Neural cell (in vitro differentiated cells): ENCODE data around the gene SLC25A26. TPM values are rescaled to one million over a fixed set of nuclear protein-coding genes. Genes with fewer than 3 reads are reported as not detected.

Experiments used
- H2AFZ ChIP-seq: fragments of 200-600, 300-800 bp; sonication (generic), shearing (Covaris generic); 2 replicates; pipeline ENCODE4 v1.6.0; 2014; ENCODE audit warnings: low read depth, mild to moderate bottlenecking, antibody characterized with exemption, low read length, moderate library complexity
- H3F3A ChIP-seq: fragments of 200-600 bp; shearing (Covaris generic); 2 replicates; pipeline ENCODE4 v1.6.1; 2016; ENCODE audit warnings: mild to moderate bottlenecking, moderate library complexity, mixed read lengths, antibody characterized with exemption, low read length; ENCODE audit not compliant: insufficient read depth, poor library complexity, severe bottlenecking
- H3K27ac ChIP-seq: fragments of 200-600, 300-800 bp; sonication (generic), shearing (Covaris generic); 2 replicates; pipeline ENCODE4 v1.5.1; 2014; ENCODE audit warnings: mild to moderate bottlenecking, low read length, moderate library complexity
- H3K27me3 ChIP-seq: fragments of 300-800, 200-600 bp; sonication (generic), shearing (Covaris generic); 2 replicates; pipeline ENCODE4 v1.6.0; 2014; ENCODE audit warnings: mild to moderate bottlenecking, low read depth, low read length, moderate library complexity; ENCODE audit not compliant: insufficient read depth
- H3K36me3 ChIP-seq: fragments of 300-800, 200-600 bp; sonication (generic), shearing (Covaris generic); 2 replicates; pipeline ENCODE4 v1.5.1; 2014; ENCODE audit warnings: mild to moderate bottlenecking, antibody characterized with exemption, low read length, moderate library complexity; ENCODE audit not compliant: insufficient read depth
- H3K4me2 ChIP-seq: fragments of 300-800, 200-600 bp; sonication (generic), shearing (Covaris generic); 2 replicates; pipeline ENCODE4 v1.6.0; 2014; ENCODE audit warnings: mild to moderate bottlenecking, low read length
- H3K4me3 ChIP-seq: fragments of 300-800, 200-600 bp; sonication (generic), shearing (Covaris generic); 2 replicates; pipeline ENCODE4 v1.5.1; 2014; ENCODE audit warnings: mild to moderate bottlenecking, low read length, moderate library complexity
- H3K79me2 ChIP-seq: fragments of 200-600 bp; shearing (Covaris generic); replicated peaks from 2 replicates; pipeline ENCODE4 v1.6.0; 2014; ENCODE audit warnings: mild to moderate bottlenecking, low read length, moderate library complexity; ENCODE audit not compliant: insufficient read depth
- H3K9ac ChIP-seq: fragments of 300-800, 200-600 bp; sonication (generic), shearing (Covaris generic); 2 replicates; pipeline ENCODE4 v1.6.1; 2016; ENCODE audit warnings: mild to moderate bottlenecking, low read length, mixed read lengths
- H3K9me2 ChIP-seq: fragments of 200-600 bp; shearing (Covaris generic); 2 replicates; pipeline ENCODE4 v1.6.1; 2016; ENCODE audit warnings: mild to moderate bottlenecking, low read length, mixed read lengths; ENCODE audit not compliant: insufficient read depth
- H3K9me3 ChIP-seq: fragments of 200-600, 300-800 bp; sonication (generic), shearing (Covaris generic); 2 replicates; pipeline ENCODE4 v1.6.1; 2016; ENCODE audit warnings: mild to moderate bottlenecking, mixed run types, low read length, moderate library complexity, mixed read lengths
- H4K20me1 ChIP-seq: fragments of 200-600 bp; shearing (Covaris generic); 2 replicates; pipeline ENCODE4 v1.6.1; 2016; ENCODE audit warnings: mild to moderate bottlenecking, mixed run types; ENCODE audit not compliant: insufficient read depth
- EP300 ChIP-seq: fragments of 450-650 bp; conservative IDR thresholded peaks from 2 replicates; pipeline ENCODE4 v1.6.1; 2014; ENCODE audit warnings: antibody characterized with exemption, mild to moderate bottlenecking, moderate library complexity; ENCODE audit not compliant: poor library complexity, severe bottlenecking
- EZH2 ChIP-seq: fragments of 200-600, 300-800 bp; shearing (Covaris generic), sonication (generic); IDR thresholded peaks from 2 replicates; pipeline ENCODE4 v1.6.1; 2014; ENCODE audit warnings: antibody characterized with exemption, low read length, borderline replicate concordance, mild to moderate bottlenecking; ENCODE audit not compliant: insufficient read depth, poor library complexity, severe bottlenecking
- MXI1 ChIP-seq: fragments of 450-650 bp; conservative IDR thresholded peaks from 2 replicates; pipeline ENCODE4 v1.6.1; 2014; ENCODE audit warnings: antibody characterized with exemption, mild to moderate bottlenecking; ENCODE audit not compliant: poor library complexity, severe bottlenecking
- POLR2AphosphoS5 ChIP-seq: IDR thresholded peaks from 2 replicates; pipeline ENCODE4 v1.6.1; 2012
- RAD21 ChIP-seq: fragments of 450-650 bp; conservative IDR thresholded peaks from 2 replicates; pipeline ENCODE4 v1.6.1; 2014; ENCODE audit warnings: antibody characterized with exemption, mild to moderate bottlenecking, moderate library complexity
- SMC3 ChIP-seq: fragments of 450-650 bp; conservative IDR thresholded peaks from 2 replicates; pipeline ENCODE4 v1.6.1; 2014; ENCODE audit warnings: antibody characterized with exemption, mild to moderate bottlenecking, moderate library complexity; ENCODE audit not compliant: poor library complexity
- TAF1 ChIP-seq: IDR thresholded peaks from 2 replicates; pipeline ENCODE4 v1.6.1; 2012; ENCODE audit warnings: low read depth
- polyA plus RNA-seq: library from polyadenylated mRNA; depleted of rRNA; stranded (reverse); fragments of >200 nt; gene quantifications from 2 replicates; pipeline ENCODE4 v1.2.3, GENCODE V29; 2014
- TF ChIP-seq, protein P1 (sequence below): fragments of 450-650 bp; IDR thresholded peaks from 2 replicates; pipeline ENCODE4 v1.5.1; 2014; ENCODE audit warnings: antibody characterized with exemption, mild to moderate bottlenecking, moderate library complexity; ENCODE audit not compliant: poor library complexity, severe bottlenecking
- TF ChIP-seq, protein P2 (sequence below): IDR thresholded peaks from 2 replicates; pipeline ENCODE4 v1.6.1; 2012; ENCODE audit warnings: borderline replicate concordance

SLC25A26 gene
- polyA plus RNA-seq, 1 donor from 2014 or later = 21.0 TPM

DNA sequence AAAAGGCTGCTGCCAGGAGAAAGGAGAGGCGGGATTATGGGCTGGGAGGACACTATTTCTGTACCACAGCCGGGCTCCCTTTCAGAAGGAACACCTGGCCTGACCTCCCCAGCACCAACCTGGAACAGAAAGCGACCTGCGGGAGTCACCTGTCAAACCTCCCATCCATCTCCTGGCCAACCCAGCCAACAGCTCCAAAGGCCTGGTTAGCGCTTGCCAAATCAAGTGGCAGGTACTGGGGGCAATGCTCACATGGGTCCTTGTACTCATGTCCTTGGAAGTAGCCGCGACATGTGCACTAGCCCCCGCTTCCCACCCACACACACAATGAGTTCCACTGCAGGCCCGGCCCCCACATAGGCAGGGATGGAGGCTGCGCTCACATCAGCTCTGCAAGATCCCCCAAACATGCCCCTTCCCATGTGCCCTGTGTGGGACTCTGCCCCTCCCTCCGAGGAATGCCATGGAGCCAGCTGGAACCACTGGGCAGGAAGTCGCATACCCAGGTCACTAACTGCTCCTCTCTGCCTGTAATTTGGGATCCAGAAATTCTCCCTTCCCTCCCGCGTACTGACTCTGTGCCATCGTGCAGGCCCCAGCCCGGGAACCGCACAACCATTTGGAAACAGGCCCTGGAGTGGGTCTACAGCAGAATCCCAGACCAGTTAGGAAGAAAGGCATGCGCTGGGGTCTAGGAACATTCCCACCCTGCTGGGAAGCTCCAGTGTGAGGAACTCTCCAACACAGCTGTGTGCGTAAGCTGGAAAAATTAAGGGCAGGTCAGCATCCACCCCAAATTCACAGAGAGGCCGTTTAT is 181.1 kb downstream of the SLC25A26 start:
- H3F3A ChIP-seq = no peaks in the 10 kb centered on the region
- no peak for TF ChIP-seq POLR2AphosphoS5
- TF ChIP-seq TAF1 = no peak
- no peak for TF ChIP-seq EZH2
- TF ChIP-seq EP300 = no peak
- TF ChIP-seq MXI1 = no peak
- TF ChIP-seq, protein P1, sequence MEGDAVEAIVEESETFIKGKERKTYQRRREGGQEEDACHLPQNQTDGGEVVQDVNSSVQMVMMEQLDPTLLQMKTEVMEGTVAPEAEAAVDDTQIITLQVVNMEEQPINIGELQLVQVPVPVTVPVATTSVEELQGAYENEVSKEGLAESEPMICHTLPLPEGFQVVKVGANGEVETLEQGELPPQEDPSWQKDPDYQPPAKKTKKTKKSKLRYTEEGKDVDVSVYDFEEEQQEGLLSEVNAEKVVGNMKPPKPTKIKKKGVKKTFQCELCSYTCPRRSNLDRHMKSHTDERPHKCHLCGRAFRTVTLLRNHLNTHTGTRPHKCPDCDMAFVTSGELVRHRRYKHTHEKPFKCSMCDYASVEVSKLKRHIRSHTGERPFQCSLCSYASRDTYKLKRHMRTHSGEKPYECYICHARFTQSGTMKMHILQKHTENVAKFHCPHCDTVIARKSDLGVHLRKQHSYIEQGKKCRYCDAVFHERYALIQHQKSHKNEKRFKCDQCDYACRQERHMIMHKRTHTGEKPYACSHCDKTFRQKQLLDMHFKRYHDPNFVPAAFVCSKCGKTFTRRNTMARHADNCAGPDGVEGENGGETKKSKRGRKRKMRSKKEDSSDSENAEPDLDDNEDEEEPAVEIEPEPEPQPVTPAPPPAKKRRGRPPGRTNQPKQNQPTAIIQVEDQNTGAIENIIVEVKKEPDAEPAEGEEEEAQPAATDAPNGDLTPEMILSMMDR = no peak
- TF ChIP-seq, protein P2, sequence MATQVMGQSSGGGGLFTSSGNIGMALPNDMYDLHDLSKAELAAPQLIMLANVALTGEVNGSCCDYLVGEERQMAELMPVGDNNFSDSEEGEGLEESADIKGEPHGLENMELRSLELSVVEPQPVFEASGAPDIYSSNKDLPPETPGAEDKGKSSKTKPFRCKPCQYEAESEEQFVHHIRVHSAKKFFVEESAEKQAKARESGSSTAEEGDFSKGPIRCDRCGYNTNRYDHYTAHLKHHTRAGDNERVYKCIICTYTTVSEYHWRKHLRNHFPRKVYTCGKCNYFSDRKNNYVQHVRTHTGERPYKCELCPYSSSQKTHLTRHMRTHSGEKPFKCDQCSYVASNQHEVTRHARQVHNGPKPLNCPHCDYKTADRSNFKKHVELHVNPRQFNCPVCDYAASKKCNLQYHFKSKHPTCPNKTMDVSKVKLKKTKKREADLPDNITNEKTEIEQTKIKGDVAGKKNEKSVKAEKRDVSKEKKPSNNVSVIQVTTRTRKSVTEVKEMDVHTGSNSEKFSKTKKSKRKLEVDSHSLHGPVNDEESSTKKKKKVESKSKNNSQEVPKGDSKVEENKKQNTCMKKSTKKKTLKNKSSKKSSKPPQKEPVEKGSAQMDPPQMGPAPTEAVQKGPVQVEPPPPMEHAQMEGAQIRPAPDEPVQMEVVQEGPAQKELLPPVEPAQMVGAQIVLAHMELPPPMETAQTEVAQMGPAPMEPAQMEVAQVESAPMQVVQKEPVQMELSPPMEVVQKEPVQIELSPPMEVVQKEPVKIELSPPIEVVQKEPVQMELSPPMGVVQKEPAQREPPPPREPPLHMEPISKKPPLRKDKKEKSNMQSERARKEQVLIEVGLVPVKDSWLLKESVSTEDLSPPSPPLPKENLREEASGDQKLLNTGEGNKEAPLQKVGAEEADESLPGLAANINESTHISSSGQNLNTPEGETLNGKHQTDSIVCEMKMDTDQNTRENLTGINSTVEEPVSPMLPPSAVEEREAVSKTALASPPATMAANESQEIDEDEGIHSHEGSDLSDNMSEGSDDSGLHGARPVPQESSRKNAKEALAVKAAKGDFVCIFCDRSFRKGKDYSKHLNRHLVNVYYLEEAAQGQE = no peak
- no peak for TF ChIP-seq SMC3
- no peaks in the 10 kb centered on the region for H3K36me3 ChIP-seq
- no peak overlapping the region for H3K9ac ChIP-seq
- no peak overlapping the region for H3K4me2 ChIP-seq
- no peak overlapping the region for H2AFZ ChIP-seq
- H3K79me2 ChIP-seq = no peaks in the 10 kb centered on the region
- no peak overlapping the region for H3K27ac ChIP-seq
- no peaks in the 10 kb centered on the region for H3K9me2 ChIP-seq
- no peaks in the 10 kb centered on the region for H4K20me1 ChIP-seq
- no peaks in the 10 kb centered on the region for H3K27me3 ChIP-seq
- no peak overlapping the region for H3K4me3 ChIP-seq
- no peaks in the 10 kb centered on the region for H3K9me3 ChIP-seq

DNA sequence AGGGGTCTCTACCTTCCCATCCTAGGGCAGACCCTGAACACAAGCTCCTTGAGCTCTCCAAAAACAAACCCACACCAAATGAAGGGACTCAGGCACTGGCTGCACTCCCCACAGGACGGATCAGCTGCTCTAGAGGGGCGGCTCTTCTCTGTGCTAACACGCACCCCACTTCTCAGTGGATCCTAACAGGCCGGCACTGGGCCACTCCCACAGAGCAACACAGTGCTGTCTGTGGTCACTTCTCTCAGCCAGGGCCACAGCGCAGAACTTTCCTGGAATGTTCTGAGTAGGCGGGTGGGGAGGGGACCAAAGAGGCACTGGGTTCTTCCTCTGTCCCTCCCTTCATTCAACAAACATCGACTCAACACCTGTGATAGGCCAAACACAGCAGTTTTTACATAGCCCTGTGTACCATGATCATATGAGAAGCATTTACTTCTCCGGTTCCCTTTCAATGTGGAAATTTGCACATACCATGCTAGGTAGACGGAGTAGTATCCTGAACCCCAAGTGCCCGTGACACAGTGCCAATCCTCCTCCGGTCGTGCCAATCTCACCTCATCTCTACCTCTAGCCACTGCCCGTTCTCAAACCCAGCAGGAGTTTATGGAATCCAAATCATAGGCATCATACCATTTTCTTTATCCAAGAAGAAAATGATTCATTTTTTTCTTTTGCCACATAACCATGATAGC is 181.9 kb downstream of the SLC25A26 start:
- no peak overlapping the region for H2AFZ ChIP-seq
- H3K9me3 ChIP-seq = no peaks in the 10 kb centered on the region
- H4K20me1 ChIP-seq = no peaks in the 10 kb centered on the region
- no peaks in the 10 kb centered on the region for H3K27me3 ChIP-seq
- no peak overlapping the region for H3K9ac ChIP-seq
- H3K79me2 ChIP-seq = no peaks in the 10 kb centered on the region
- TF ChIP-seq SMC3 (no peak), EP300 (no peak), RAD21 (no peak), EZH2 (no peak), TAF1 (no peak), POLR2AphosphoS5 (no peak), MXI1 (no peak)
- TF ChIP-seq, protein P2 = no peak
- TF ChIP-seq, protein P1 = no peak
- H3K9me2 ChIP-seq = no peaks in the 10 kb centered on the region
- H3K36me3 ChIP-seq = no peaks in the 10 kb centered on the region
- H3F3A ChIP-seq = no peaks in the 10 kb centered on the region
- H3K27ac ChIP-seq = no peak overlapping the region
- no peak overlapping the region for H3K4me2 ChIP-seq
- H3K4me3 ChIP-seq = no peak overlapping the region
